Small intestine (tissue), 16 donors: ENCODE data around the gene ZC3H4. TPM values are rescaled to one million over a fixed set of nuclear protein-coding genes. Genes with fewer than 3 reads are reported as not detected.

Experiments
- DNase-seq, 2 donors: peaks; one replicate each; pipeline versions ENCODE4 v3.0.0 to v3.0.0-alpha.2; 2013
- FAIRE-seq: peaks from 2 replicates; lab custom pipeline; 2012; peaks lifted over from hg19 to GRCh38; lab: Jason Lieb, UNC
- H3K27ac ChIP-seq, 3 donors: one replicate each; pipeline ENCODE4 v1.5.1; 2013; ENCODE audit warnings: low read length in 2 of 3, mild to moderate bottlenecking in 2 of 3, control low read depth in 1 of 3, inconsistent platforms in 1 of 3, low read depth in 1 of 3, moderate library complexity in 1 of 3
- H3K27me3 ChIP-seq, 3 donors: one replicate each; pipeline ENCODE4 v1.6.1; 2013; ENCODE audit warnings: low read length in 3 of 3, inconsistent platforms in 1 of 3; ENCODE audit not compliant: control insufficient read depth in 3 of 3, insufficient read depth in 3 of 3
- H3K36me3 ChIP-seq, 3 donors: one replicate each; pipeline ENCODE4 v1.6.1; 2013; ENCODE audit warnings: low read length in 3 of 3, inconsistent platforms in 1 of 3, low read depth in 1 of 3, mild to moderate bottlenecking in 1 of 3, moderate library complexity in 1 of 3; ENCODE audit not compliant: control insufficient read depth in 3 of 3, insufficient read depth in 2 of 3
- H3K4me1 ChIP-seq, 3 donors: one replicate each; pipeline ENCODE4 v1.6.1; 2013; ENCODE audit warnings: low read length in 2 of 3, inconsistent platforms in 1 of 3, low read depth in 1 of 3, mild to moderate bottlenecking in 1 of 3, moderate library complexity in 1 of 3; ENCODE audit not compliant: control insufficient read depth in 3 of 3, insufficient read depth in 2 of 3
- H3K4me3 ChIP-seq, 3 donors: one replicate each; pipeline ENCODE4 v1.5.1; 2013; ENCODE audit warnings: low read length in 3 of 3, control low read depth in 1 of 3, inconsistent platforms in 1 of 3, low read depth in 1 of 3, mild to moderate bottlenecking in 1 of 3, moderate library complexity in 1 of 3
- H3K9me3 ChIP-seq, 2 donors: one replicate each; pipeline ENCODE4 v1.6.1; 2013; ENCODE audit warnings: low read depth in 1 of 2, low read length in 1 of 2; ENCODE audit not compliant: control insufficient read depth in 2 of 2, insufficient read depth in 1 of 2
- WGBS, 3 donors: extraction: QIAGEN DNeasy Blood & Tissue Kit; methylation state at CpG; one replicate each; pipeline ENCODE4 v1.1.7; 2013; 5-methylcytosine and 5-hydroxymethylcytosine counted together
- long read RNA-seq, 10 donors: transcript quantifications; one replicate each; lab custom pipeline, GENCODE V29; 2026
- polyA plus RNA-seq, 4 donors: library from polyadenylated mRNA; stranded (reverse) in 3 of 4; unstranded in 1 of 4; fragments of 200-250 nt in 3 of 4; fragments of 120-200 nt in 1 of 4; gene quantifications; one replicate each; pipeline versions ENCODE4 v1.2.1 to v1.2.3, GENCODE V29; 2013
- donor health status: healthy with polysubstance abuse.
- donor health status: control.
- donor health status: control.
- donor health status: Bipolar disorder and iron deficiency.
- donor health status: healthy.

The ZC3H4 gene
- 10 to 100 TPM in 3 of 4 donors, 1 to 10 TPM in 1; 7.3 to 31.6 (median 14.4) TPM for polyA plus RNA-seq
- long read RNA-seq, donor 1 = 0 reads
- long read RNA-seq, donor 2 = 0 reads
- long read RNA-seq, donor 3 = 0 reads
- long read RNA-seq, donor 4 = 0 reads
- long read RNA-seq, donor 5 = 0 reads
- long read RNA-seq, donor 6 = 0 reads
- long read RNA-seq, donor 7, partial matches to known transcripts = 0 of 1 reads
- long read RNA-seq, donor 7, other reads (novel, unspliced or antisense) = 0 of 1 reads
- long read RNA-seq, donor 8 = 0 reads
- long read RNA-seq, donor 9 = 0 reads
- long read RNA-seq, donor 10, partial matches to known transcripts = 0 of 2 reads
- long read RNA-seq, donor 10, other reads (novel, unspliced or antisense) = 0 of 2 reads

- no peak for FAIRE-seq
- WGBS, 3 donors = 0 to 1% (median 0%) methylated on average over 58 to 59 of the region's 59 CpGs
These were observed at the start of gene ZC3H4 for GRCh38 chr19:47112997-47113849. Gene ZC3H4, minus strand, starts transcription at chr19:47113776. Its CDS starts 1,192 bp downstream, at chr19:47112584.

GRCh38 chr19:47161876-47162489 is 48.4 kb upstream of the ZC3H4 start:
- DNase-seq = no peak
- H3K27ac ChIP-seq = no peak overlapping the region

More at GRCh38 chr19:47112997-47113849, at the start of gene ZC3H4:
- H3K27ac ChIP-seq = peak within 1 kb of the TSS; percentile 99 to 100 (median 99)
- H3K4me1 ChIP-seq = peaks cover 2 to 27% (median 7%) of the 10 kb centered on the region in 3 donors
- DNase-seq = peak; percentile 99 to 100
- peaks cover 0 to 10% (median 0%) of the 10 kb centered on the region in 3 donors for H3K36me3 ChIP-seq
- H3K9me3 ChIP-seq = no peaks in the 10 kb centered on the region
- H3K4me3 ChIP-seq = peak within 1 kb of the TSS; percentile 74 to 98 (median 84)
- H3K27me3 ChIP-seq = no peaks in the 10 kb centered on the region

GRCh38 chr19:47158879-47159503 is 45.4 kb upstream of the ZC3H4 start:
- H3K27me3 ChIP-seq = no peaks in the 10 kb centered on the region
- no peak for FAIRE-seq
- peaks cover 5 to 64% (median 10%) of the 10 kb centered on the region in 3 donors for H3K36me3 ChIP-seq
- no peaks in the 10 kb centered on the region for H3K9me3 ChIP-seq
- peaks cover 0 to 26% (median 14%) of the 10 kb centered on the region in 3 donors for H3K4me1 ChIP-seq
- WGBS, 3 donors = 80 to 87% (median 82%) methylated on average over 7 of the region's 7 CpGs
- no peak overlapping the region for H3K4me3 ChIP-seq
- DNase-seq = peak in 1 of 2 donors; percentile 14
- H3K27ac ChIP-seq = peak overlapping the region in 1 of 3 donors; percentile 70

More at GRCh38 chr19:47161876-47162489, 48.4 kb upstream of the ZC3H4 start:
- WGBS, 3 donors = 71 to 87% (median 82%) methylated on average over 3 of the region's 3 CpGs
- Histone ChIP-seq H3K4me1 (peaks cover 0 to 18% (median 8%) of the 10 kb centered on the region in 3 donors), H3K36me3 (peaks cover 3 to 51% (median 7%) of the 10 kb centered on the region in 3 donors), H3K9me3 (no peaks in the 10 kb centered on the region), H3K4me3 (no peak overlapping the region), H3K27me3 (no peaks in the 10 kb centered on the region)
- no peak for FAIRE-seq

GRCh38 chr19:47158367-47158791 is 44.8 kb upstream of the ZC3H4 start:
- 64 to 85% (median 72%) methylated on average over 8 of the region's 8 CpGs for WGBS, 3 donors
- no peak for DNase-seq
- no peak for FAIRE-seq
- no peak overlapping the region for H3K4me3 ChIP-seq
- peaks cover 7 to 63% (median 10%) of the 10 kb centered on the region in 3 donors for H3K36me3 ChIP-seq
- H3K27me3 ChIP-seq = no peaks in the 10 kb centered on the region
- H3K9me3 ChIP-seq = no peaks in the 10 kb centered on the region
- peak overlapping the region; percentile 57 to 70 (median 61) for H3K27ac ChIP-seq
- H3K4me1 ChIP-seq = peaks cover 0 to 26% (median 14%) of the 10 kb centered on the region in 3 donors

GRCh38 chr19:47157431-47158321 is 44.1 kb upstream of the ZC3H4 start:
- DNase-seq (peak; percentile 60 to 68), FAIRE-seq (no peak)
- no peaks in the 10 kb centered on the region for H3K9me3 ChIP-seq
- peaks cover 0 to 31% (median 14%) of the 10 kb centered on the region in 3 donors for H3K4me1 ChIP-seq
- no peak overlapping the region for H3K4me3 ChIP-seq
- peaks cover 10 to 59% (median 11%) of the 10 kb centered on the region in 3 donors for H3K36me3 ChIP-seq
- 38 to 44% (median 39%) methylated on average over 10 of the region's 10 CpGs for WGBS, 3 donors
- H3K27ac ChIP-seq = peak overlapping the region; percentile 57 to 70 (median 61)
- H3K27me3 ChIP-seq = no peaks in the 10 kb centered on the region

- DNase-seq = peak in 1 of 2 donors; percentile 9
- WGBS, 3 donors = 32 to 48% (median 35%) methylated on average over 7 of the region's 7 CpGs
- Histone ChIP-seq H3K4me1 (peaks cover 0 to 36% (median 14%) of the 10 kb centered on the region in 3 donors), H3K9me3 (no peaks in the 10 kb centered on the region), H3K36me3 (peaks cover 10 to 57% (median 11%) of the 10 kb centered on the region in 3 donors), H3K27ac (peak overlapping the region; percentile 22 to 70 (median 61)), H3K27me3 (no peaks in the 10 kb centered on the region), H3K4me3 (no peak overlapping the region)
- FAIRE-seq = no peak
These were observed 43.4 kb upstream of the ZC3H4 start for GRCh38 chr19:47156861-47157430.

- Histone ChIP-seq H3K4me3 (no peak overlapping the region), H3K36me3 (peaks cover 13 to 59% (median 15%) of the 10 kb centered on the region in 3 donors), H3K9me3 (no peaks in the 10 kb centered on the region), H3K4me1 (peaks cover 0 to 41% (median 14%) of the 10 kb centered on the region in 3 donors), H3K27me3 (no peaks in the 10 kb centered on the region), H3K27ac (peak overlapping the region in 1 of 3 donors; percentile 40)
- FAIRE-seq = no peak
- 59 to 82% (median 75%) methylated on average over 7 of the region's 7 CpGs for WGBS, 3 donors
- DNase-seq = no peak
These were observed 41.6 kb upstream of the ZC3H4 start for GRCh38 chr19:47155148-47155547.
